Measurements from ENCODE around the gene NARS2.

DNA sequence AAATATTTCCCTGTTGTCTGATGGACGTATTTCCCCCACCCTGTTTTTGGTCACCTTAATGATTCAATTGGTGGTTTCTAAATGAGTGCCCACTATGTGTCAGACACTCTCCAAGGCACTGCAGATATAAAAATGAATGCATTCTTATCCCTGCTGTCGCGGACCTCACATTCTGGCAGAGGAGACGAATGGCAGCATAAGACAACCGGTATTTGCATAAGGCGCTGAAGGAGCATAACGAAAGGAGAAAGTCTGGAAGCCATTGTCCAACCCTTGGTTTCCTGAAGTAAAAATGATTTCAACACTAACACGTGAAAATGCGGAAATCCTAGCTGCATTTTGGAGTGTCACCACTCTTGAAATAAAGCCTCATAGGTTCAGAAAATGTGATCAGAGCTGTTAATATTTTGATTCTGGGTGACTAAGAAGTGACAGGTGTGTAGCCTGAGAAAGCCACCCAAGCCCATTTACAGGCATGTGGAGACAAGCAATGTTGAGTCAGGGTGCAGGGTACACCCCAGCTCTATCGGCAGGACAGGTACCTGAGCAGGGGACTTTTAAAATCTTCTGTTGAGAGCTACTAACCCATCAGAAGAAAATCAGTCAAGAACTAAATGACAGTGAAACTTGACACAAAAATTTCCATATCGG, 146.9 kb downstream of the NARS2 start:
- TF ChIP-seq, protein P1, sequence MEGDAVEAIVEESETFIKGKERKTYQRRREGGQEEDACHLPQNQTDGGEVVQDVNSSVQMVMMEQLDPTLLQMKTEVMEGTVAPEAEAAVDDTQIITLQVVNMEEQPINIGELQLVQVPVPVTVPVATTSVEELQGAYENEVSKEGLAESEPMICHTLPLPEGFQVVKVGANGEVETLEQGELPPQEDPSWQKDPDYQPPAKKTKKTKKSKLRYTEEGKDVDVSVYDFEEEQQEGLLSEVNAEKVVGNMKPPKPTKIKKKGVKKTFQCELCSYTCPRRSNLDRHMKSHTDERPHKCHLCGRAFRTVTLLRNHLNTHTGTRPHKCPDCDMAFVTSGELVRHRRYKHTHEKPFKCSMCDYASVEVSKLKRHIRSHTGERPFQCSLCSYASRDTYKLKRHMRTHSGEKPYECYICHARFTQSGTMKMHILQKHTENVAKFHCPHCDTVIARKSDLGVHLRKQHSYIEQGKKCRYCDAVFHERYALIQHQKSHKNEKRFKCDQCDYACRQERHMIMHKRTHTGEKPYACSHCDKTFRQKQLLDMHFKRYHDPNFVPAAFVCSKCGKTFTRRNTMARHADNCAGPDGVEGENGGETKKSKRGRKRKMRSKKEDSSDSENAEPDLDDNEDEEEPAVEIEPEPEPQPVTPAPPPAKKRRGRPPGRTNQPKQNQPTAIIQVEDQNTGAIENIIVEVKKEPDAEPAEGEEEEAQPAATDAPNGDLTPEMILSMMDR (IDR thresholded peaks at IDR 0.05; ENCODE audit: low read length) = no peak
- TF ChIP-seq EZH2 (IDR thresholded peaks at IDR 0.05; ENCODE audit: borderline replicate concordance, low read length) = no peak
